AG20443 (cell line): ENCODE results near the gene VSNL1.

Experiments
- DNase-seq: peaks from one replicate; pipeline ENCODE4 v3.0.0; 2012; ENCODE audit warnings: low spot score, mixed read lengths

The VSNL1 gene

DNA sequence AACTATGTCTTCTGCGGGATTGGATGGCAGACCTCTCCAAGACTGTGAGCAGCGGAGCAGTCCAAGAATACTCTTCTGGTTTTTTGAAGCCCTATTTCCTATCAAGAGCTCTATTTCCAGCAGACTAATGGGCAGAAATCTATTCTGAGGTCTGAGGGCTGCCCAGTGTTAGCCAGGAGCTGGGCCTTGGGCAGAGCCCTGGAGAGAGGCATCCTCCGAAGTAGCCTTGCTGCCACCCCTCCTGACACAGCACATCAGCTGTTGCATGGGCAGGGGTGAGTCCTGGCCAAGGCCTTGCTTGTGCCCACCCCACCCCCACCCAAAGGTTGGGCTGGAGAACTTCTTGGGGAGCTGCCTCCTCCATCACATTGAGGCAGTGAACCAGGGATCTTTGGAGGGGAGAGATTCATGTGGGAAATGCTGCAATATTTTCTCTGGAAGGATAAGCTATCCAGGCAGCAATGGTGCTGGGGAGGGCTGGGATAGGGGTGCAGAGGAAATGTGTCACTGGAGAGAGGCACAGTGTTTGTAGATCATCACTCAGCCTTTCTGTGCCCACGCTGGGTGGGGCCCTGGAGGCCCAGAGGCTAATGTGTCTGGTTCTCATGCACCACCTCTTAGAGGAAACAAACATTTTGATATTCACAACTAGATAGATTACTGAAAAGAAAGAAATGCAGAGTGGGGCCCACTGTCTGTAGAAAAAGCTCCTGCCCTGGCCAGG lies 104.7 kb downstream of the VSNL1 start:
- DNase-seq: peak; percentile 35

- peak; percentile 61 for DNase-seq
Observed at GRCh38 chr2:17646081-17646554, 105.6 kb downstream of the VSNL1 start.

DNA sequence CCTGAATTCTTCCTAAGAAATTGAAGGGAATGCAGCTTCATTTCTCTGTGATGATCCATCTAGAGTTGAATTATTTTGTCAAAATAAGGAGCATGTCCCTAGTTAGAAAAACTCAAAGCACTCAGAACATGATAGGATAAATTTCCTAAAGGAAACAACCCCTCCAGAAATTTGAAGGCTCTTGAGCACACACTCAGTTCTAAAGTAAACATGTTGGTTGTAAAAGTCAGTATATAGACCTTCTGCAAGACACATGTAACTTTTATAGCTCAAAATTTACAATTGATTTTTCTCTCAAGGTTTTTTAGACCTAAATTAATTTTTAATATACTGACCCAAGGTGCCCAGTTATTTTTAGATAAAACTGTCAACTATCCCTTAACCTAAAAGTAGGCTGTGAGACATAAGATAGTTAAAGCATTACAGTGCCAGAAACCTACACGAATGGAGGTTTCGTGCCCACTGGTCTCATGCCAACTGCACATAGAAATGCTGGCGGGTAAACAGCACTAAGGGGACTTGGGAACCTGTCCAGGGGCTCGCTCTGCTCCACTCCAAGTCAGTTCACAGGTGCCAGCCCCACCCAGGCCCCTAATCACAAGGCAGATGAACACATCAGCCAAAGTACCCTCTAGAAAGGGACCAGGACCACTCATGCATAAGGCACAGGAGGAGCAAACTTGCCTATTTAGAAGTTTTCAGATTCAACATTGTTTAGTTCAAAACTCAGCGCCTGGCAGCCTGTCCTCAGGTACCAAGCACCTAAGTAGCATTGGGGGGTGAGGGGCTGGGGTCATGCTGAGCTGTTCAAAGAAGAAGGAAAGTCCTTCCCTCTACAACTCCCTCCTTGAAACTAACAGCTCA lies 106.6 kb downstream of the VSNL1 start:
- no peak for DNase-seq

DNA sequence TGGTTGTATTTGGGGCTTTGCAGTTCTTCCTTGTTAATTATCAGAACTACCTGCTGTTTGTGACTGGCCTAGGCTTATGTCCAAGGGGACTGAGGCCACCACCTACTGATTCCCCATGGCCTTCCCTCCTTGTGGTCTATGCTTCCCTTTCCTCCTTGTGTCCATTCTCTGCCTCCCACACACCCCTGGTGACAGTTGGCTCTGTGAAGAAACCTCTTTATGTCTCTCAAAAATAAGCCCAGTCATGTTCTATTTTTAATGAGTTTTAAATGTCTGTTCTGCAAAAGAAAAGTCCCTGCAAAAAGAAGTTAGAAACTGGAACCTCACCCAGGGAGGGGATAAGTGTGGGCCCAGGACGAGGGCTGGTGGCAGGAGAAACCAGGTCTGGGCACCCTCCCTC lies 108.1 kb downstream of the VSNL1 start:
- no peak for DNase-seq

DNA sequence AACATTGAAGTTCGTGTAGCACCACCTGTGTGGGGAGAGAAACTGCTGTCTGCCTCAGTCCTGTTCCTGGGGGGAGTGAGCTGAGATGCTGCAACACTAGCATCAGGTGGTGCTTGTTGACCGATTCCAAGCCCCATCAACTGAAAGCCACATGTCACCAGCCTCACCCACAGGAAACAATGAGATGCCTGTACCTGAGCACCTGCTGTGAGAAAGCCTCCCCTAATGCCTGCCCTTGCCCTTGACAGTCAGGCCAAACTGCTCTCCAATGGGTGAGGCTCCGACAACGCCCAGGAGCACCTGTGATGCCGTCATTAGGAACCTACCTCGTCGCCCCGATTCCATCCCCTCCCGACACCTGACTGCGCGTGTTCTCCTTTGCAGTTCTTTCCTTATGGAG lies 108.5 kb downstream of the VSNL1 start:
- no peak for DNase-seq

- no peak for DNase-seq
Observed at GRCh38 chr2:17652681-17653394, 112.3 kb downstream of the VSNL1 start.

DNA sequence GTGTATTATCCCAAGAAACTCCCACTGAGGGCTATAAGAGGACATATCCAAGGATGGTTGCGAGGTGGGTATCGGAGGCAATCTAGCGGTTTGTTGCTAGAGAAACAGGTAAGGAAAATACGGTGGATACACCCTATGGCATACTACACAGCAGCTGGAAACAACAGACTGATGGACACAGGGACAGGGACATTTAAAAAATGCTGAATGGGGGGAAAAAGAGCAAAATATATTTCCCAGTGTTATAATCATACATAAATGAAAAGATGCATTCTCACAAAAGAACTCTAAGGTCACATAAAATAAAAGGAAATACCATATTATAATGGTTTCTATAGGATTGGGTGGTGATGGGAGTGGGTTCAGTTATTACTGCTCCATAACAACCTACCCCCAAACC lies 117.3 kb downstream of the VSNL1 start:
- DNase-seq: no peak

DNA sequence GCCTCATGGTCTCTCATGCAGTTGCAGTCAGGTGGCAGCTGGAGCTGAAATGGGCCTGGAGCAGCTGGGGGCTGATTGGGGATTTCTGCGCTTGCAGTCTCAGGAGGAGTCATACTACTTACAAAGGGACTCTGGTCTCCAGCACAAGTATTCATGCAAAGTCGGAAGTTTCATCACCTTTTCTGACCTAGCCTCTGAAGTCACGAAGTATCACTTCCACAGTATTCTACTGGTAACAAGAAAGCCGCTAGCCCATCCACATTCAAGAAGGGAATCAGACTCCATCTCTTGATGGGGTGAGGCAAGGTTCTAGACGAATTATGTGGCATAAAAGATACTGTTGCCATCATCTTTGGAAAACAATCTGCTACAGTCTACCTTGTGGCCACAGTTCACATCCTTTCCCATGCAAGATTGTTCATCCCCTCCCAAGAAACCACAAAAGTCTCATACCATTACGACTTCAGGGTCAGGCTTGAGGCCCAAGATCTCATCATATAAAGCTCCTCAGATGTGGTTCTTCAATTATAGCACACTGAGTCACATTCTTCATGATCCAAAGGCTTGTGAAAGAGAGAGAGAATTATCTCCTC lies 117.9 kb downstream of the VSNL1 start:
- DNase-seq: peak; percentile 45

DNA sequence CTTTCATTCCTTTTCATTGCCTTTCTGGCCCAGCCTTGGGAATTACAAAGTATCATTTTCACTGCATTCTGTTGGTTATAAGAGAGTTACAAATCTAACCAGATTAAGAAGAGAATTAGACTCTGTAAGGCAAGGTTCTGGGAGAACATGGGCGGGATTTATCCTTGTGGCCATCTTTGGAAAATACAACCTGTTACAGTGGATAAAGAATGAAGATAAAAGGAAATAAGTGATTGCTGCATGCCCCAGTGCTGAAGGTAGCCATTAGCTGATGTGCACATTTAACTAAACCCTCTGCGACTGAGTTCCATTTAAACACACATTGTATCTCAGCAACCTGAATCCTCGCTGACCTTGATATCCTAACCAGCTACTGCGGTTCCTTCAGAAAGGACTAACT lies 119.7 kb downstream of the VSNL1 start:
- DNase-seq: no peak

GRCh38 chr2:17661460-17661859 lies 121.0 kb downstream of the VSNL1 start:
- no peak for DNase-seq

- no peak for DNase-seq
Observed at GRCh38 chr2:17662723-17663122, 122.2 kb downstream of the VSNL1 start.

DNA sequence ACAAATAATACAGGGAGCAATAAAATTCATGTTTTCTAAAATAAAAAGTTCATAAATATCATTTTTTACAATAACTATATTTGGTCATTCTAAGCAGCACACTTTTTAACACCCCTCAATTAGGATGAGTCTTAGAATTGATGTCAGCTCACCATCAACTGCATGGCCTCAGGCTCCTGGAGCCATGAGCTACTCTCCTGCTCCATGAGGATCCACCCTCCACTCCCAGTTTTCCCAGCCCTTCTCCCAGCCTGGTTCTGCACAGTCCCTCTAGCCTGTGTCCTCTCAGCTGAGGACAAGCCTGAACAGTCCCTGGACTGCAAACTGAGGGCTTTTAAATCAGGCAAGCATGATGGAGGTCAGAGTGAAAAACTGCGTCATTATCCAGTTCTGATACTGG lies 124.0 kb downstream of the VSNL1 start:
- DNase-seq: no peak

DNA sequence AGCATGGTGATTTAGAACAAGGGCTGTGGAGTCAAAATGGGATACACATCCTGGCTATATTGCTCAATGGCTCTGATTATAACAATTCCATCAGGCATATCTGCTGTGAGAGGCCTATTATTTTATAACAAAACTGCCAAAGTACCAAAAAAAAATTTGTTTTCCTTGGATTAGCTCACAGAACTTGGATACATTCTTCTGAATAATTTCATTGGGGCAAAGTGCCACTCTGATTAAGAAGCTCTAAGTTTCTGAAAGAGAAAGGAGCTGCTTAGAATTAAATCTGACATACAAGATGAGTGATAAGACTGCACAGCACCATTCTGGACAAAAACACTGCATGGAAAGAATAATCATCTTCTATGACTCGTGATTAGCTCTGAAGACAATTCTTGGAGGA lies 127.4 kb downstream of the VSNL1 start:
- no peak for DNase-seq

GRCh38 chr2:17672583-17673317 lies 132.3 kb downstream of the VSNL1 start:
- DNase-seq: peak; percentile 40

- DNase-seq: no peak
Observed at GRCh38 chr2:17674817-17675216, 134.3 kb downstream of the VSNL1 start.

- DNase-seq: no peak
Observed at GRCh38 chr2:17680119-17680518, 139.6 kb downstream of the VSNL1 start.

GRCh38 chr2:17682098-17682857 lies 141.8 kb downstream of the VSNL1 start:
- DNase-seq: no peak

- no peak for DNase-seq
Observed at GRCh38 chr2:17683981-17684380, 143.5 kb downstream of the VSNL1 start.

- no peak for DNase-seq
Observed at GRCh38 chr2:17688600-17688999, 148.1 kb downstream of the VSNL1 start.

DNA sequence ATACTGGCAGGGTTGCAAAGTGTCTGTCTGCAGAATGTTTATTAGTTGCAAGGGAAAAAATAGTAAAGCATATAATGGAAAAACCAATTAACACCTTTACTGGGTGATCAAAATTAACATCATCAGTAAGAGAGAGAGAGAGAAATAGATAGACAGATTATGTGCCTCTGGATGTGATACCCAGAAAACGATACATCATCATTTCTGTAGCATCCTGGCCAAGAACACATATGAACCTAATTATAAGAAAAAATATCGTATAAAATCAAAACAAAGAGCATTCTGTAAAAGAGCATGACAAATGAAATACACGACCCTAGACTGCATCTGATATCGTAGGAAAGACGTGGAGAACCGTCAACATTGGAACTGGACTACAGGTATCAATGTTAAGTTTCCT lies 148.5 kb downstream of the VSNL1 start:
- no peak for DNase-seq

GRCh38 chr2:17690776-17691175 lies 150.3 kb downstream of the VSNL1 start:
- DNase-seq: no peak
